ENCODE results near the gene TSR3.
A peak's percentile ranks its signal among the peaks of the same experiment; 100 is the strongest.

TSR3 gene

DNA sequence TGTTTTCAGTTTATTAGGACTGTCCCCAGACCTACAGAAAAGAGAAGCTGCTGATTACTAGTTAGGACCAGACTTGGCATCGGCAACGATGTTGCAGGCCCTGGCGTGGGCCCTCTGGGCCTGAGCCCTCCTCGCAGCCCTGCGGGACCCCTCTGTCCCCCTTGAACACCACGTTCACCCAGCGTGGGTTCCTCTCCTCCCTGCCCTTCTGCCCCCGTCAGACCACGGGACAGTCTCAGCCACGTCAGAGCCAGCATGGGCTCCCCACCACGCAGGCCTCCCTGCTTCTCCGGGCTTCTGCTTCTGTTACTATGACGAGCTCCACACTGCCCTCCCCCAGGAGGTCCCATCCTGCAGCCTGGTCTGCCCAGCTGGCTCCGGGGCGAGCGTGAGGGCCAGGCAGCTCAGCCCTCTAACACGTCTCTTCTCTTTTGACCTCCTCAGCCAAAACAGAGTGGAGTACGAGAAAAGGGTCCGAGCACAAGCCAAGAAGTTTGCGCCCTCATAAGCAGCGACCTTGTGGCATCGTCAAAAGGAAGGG, 27.3 kb downstream of the TSR3 start:
- no peak overlapping the region for H3K27ac ChIP-seq
- no peak for TF ChIP-seq Cebpa-rat (IDR thresholded peaks at IDR 0.05)

DNA sequence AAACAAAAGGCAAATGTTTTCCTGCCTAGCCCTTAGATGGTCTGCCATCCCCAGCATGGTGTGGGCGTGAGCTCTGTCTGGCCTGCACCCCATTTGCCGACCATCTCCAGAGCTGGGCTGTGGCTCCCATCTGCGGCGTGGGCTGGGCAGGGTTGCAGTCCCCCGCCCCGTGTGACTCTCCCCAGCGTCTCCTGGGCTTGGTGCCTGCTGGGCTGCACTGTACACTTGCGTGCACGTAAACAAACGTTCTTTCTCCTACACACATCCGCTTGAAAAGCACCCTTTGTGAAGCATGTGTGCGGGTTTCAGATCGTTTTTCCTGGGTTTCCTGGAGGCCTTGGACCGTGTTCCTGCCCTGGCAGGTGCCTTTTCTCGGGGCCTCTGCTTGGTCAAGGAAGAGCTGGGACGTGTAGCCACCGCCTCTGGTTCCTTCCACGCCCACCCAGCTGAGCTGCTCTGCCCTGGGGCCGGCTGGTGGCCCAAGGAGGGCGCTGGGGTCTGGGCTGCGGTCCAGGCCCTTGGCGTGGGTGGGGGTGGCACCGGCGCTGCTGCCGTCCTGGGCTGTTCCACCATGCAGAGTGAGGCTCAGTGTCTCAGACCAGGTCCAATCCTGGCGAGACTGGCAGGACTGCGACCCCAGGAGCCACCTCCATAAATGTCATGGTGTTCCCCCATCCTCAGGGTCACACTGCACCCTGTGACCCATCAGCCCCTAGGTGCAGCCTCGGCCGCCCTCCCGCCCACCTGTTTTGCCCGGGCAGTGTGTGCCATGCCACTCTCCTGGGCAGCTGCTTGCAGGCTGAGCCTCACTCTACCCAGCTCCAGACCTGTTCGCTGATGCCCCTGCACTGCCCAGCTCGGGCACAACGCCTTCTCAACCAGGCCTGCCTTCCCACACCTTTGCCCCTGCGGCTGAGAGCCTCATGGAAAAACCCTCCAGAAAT, 28.1 kb downstream of the TSR3 start:
- Histone ChIP-seq H3K27me3 (no peaks in the 10 kb centered on the region), H3K4me3 (no peak overlapping the region), H3K36me3 (peaks cover 70 to 80% (median 75%) of the 10 kb centered on the region in 11 experiments), H3K4me1 (peaks cover 0 to 55% (median 25%) of the 10 kb centered on the region in 10 experiments; a peak in 14 of 20 replicates), H3K9me3 (replicated peaks in 1 of 11) (no peaks in the 10 kb centered on the region), H3K27ac (no peak overlapping the region), H3K4me2 (peak overlapping the region in 5 of 11 experiments; percentile 8 to 38 (median 13); a peak in 5 of 22 replicates), H4K20me1 (peaks cover 73 to 99% (median 93%) of the 10 kb centered on the region in 11 experiments), H3K9ac (peak overlapping the region in 1 of 11 experiments; percentile 18; a peak in 2 of 22 replicates)
- TF ChIP-seq Cebpa-rat (IDR thresholded peaks at IDR 0.05): no peak

More for the DNA sequence above, 27.3 kb downstream of the TSR3 start:
- Histone ChIP-seq H3K4me1 (peaks cover 0 to 55% (median 25%) of the 10 kb centered on the region in 10 experiments; a peak in 14 of 20 replicates), H3K27me3 (no peaks in the 10 kb centered on the region), H3K9me3 (replicated peaks in 1 of 11) (no peaks in the 10 kb centered on the region), H3K4me3 (no peak overlapping the region), H3K36me3 (peaks cover 62 to 72% (median 68%) of the 10 kb centered on the region in 11 experiments), H3K4me2 (peak overlapping the region in 1 of 11 experiments; percentile 22; a peak in 2 of 22 replicates), H4K20me1 (peaks cover 65 to 91% (median 85%) of the 10 kb centered on the region in 11 experiments), H3K9ac (0 out of 22 replicates have a peak overlapping the region, but pooled peaks of 2 of the 11 experiments have one; percentile 8 to 18)

DNA sequence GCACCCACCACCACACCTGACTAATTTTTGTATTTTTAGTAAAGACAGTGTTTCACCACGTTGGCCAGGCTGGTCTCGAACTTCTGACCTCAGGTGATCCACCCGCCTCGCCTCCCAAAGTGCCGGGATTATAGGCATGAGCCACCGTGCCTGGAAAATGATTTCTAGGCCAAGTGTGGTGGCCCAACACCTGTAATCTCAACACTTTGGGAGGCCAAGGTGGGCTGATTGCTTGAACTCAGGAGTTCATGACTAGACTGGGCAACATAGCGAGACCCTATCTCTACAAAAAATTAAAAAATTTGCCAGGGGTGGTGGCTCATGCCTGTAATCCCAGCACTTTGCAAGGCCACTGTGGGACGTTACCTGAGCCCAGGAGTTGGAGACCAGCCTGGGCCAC, 29.3 kb downstream of the TSR3 start:
- H3K4me1 ChIP-seq: peaks cover 0 to 52% (median 25%) of the 10 kb centered on the region in 10 experiments; a peak in 14 of 20 replicates
- no peak overlapping the region for H3K9ac ChIP-seq
- H4K20me1 ChIP-seq: peaks cover 85 to 100% (median 100%) of the 10 kb centered on the region in 11 experiments
- no peak overlapping the region for H3K4me2 ChIP-seq
- no peak overlapping the region for H3K27ac ChIP-seq
- no peak overlapping the region for H3K4me3 ChIP-seq
- peaks cover 82 to 92% (median 87%) of the 10 kb centered on the region in 11 experiments for H3K36me3 ChIP-seq
- TF ChIP-seq Cebpa-rat (IDR thresholded peaks at IDR 0.05): no peak
- H3K27me3 ChIP-seq: no peaks in the 10 kb centered on the region
- H3K9me3 ChIP-seq (replicated peaks in 1 of 11): no peaks in the 10 kb centered on the region

DNA sequence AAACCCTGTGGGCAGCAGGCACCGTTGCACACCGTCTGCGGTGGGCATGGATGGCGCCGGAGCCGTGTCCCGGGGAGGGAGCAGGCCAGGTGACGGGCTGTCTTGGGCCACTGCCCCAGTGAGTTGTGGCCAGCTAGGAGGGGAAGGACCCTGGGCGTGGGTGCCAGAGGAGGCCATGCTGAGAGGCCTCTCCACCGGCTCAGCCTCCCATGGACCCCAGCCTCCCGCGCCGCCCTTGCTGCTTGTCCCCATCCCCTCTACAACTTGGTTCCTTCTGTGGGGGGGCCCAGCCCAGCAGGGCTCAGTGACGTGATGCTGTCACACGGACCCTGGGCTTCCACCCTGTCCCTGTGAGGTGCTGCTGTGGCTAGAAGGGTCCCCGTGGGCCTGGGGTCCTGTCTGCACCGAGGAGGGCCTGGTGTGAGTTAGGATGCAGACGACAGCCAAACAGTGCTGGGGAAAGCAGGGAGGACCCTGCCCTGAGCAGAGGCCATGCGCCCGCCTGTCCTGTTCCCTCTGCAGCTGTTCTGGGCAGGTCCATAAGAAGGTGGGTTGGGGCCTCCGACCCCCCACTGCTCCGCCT, 30.9 kb downstream of the TSR3 start:
- Histone ChIP-seq H3K36me3 (peaks cover 95 to 100% (median 100%) of the 10 kb centered on the region in 11 experiments), H3K9me3 (replicated peaks in 1 of 11) (no peaks in the 10 kb centered on the region)

DNA sequence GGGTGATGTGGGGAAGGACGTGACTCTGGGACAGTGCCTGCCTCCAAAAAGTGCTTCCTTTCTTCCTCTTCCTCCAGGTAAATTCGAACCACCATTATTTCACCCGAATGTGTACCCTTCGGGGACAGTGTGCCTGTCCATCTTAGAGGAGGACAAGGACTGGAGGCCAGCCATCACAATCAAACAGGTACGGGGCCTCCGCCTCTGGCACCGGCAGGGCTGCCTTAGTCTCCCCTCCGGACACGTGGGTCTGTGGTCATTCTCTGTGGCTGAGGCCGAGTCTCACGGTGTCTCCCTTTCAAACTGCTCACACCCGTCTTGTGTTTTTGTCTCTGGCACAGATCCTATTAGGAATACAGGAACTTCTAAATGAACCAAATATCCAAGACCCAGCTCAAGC, 31.6 kb downstream of the TSR3 start:
- Histone ChIP-seq H4K20me1 (peaks cover 92 to 100% (median 100%) of the 10 kb centered on the region in 11 experiments), H3K4me2 (no peak overlapping the region), H3K36me3 (peaks cover 98 to 100% (median 100%) of the 10 kb centered on the region in 11 experiments), H3K9me3 (replicated peaks in 1 of 11) (no peaks in the 10 kb centered on the region), H3K4me3 (no peak overlapping the region), H3K4me1 (peaks cover 0 to 33% (median 15%) of the 10 kb centered on the region in 10 experiments; a peak in 11 of 20 replicates), H3K27ac (no peak overlapping the region), H3K9ac (no peak overlapping the region), H3K27me3 (no peaks in the 10 kb centered on the region)
- no peak for TF ChIP-seq Cebpa-rat (IDR thresholded peaks at IDR 0.05)

More for the DNA sequence above, 30.9 kb downstream of the TSR3 start:
- H3K27ac ChIP-seq: no peak overlapping the region
- no peak for TF ChIP-seq Cebpa-rat (IDR thresholded peaks at IDR 0.05)
- H3K4me3 ChIP-seq: no peak overlapping the region
- no peak overlapping the region for H3K9ac ChIP-seq
- peaks cover 91 to 100% (median 100%) of the 10 kb centered on the region in 11 experiments for H4K20me1 ChIP-seq
- no peaks in the 10 kb centered on the region for H3K27me3 ChIP-seq
- H3K4me2 ChIP-seq: no peak overlapping the region
- H3K4me1 ChIP-seq: peaks cover 0 to 38% (median 20%) of the 10 kb centered on the region in 10 experiments; a peak in 14 of 20 replicates

DNA sequence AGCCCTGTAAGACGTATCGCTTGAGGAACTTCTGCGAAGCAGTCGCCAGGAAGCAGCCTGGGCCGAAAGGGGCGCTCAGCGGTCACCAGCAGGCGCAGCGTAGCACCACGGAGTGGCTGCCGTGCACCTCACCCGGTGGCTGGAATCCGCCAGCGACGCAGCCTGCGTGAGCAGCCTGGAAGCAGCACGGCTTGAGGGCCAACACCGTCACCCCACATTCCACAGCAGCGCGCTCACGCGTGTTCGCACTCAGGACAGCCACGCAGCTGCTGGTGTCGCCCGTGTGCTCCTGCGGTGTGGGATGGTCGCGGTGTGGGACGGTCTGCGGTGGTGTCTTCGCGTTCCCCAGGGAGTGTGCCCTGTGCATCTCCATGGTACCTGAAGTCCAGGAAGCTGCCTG, 32.6 kb downstream of the TSR3 start:
- Histone ChIP-seq H3K27ac (no peak overlapping the region), H4K20me1 (peaks cover 93 to 100% (median 100%) of the 10 kb centered on the region in 11 experiments), H3K4me1 (peaks cover 0 to 25% (median 10%) of the 10 kb centered on the region in 10 experiments; a peak in 10 of 20 replicates), H3K36me3 (peaks cover 98 to 100% (median 100%) of the 10 kb centered on the region in 11 experiments), H3K4me3 (no peak overlapping the region), H3K27me3 (no peaks in the 10 kb centered on the region), H3K4me2 (no peak overlapping the region), H3K9me3 (replicated peaks in 1 of 11) (no peaks in the 10 kb centered on the region), H3K9ac (no peak overlapping the region; a peak in 1 of 22 replicates)
- TF ChIP-seq Cebpa-rat (IDR thresholded peaks at IDR 0.05): no peak

DNA sequence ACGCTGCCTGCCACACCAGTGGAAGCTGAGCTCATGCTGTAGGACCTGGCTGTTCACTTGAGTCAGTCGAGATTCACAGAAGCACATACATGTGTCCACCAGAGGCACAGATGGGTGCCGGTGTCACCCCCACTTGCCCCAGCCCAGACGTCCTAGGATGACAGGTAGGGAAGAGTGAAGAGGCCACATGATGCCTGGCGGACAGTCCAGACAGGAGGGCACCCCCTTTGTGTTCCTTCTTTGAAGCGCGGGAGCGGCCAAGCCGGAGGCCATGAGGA, 33.5 kb downstream of the TSR3 start:
- no peak overlapping the region for H3K27ac ChIP-seq
- H3K4me3 ChIP-seq: no peak overlapping the region
- peaks cover 98 to 100% (median 100%) of the 10 kb centered on the region in 11 experiments for H3K36me3 ChIP-seq
- H3K9me3 ChIP-seq (replicated peaks in 1 of 11): no peaks in the 10 kb centered on the region
- peaks cover 0 to 23% (median 5%) of the 10 kb centered on the region in 10 experiments; a peak in 9 of 20 replicates for H3K4me1 ChIP-seq
- no peak overlapping the region for H3K4me2 ChIP-seq
- peaks cover 93 to 100% (median 100%) of the 10 kb centered on the region in 11 experiments for H4K20me1 ChIP-seq
- peak overlapping the region in 1 of 11 experiments; percentile 15; a peak in 1 of 22 replicates for H3K9ac ChIP-seq
- TF ChIP-seq Cebpa-rat (IDR thresholded peaks at IDR 0.05): no peak
- H3K27me3 ChIP-seq: no peaks in the 10 kb centered on the region

DNA sequence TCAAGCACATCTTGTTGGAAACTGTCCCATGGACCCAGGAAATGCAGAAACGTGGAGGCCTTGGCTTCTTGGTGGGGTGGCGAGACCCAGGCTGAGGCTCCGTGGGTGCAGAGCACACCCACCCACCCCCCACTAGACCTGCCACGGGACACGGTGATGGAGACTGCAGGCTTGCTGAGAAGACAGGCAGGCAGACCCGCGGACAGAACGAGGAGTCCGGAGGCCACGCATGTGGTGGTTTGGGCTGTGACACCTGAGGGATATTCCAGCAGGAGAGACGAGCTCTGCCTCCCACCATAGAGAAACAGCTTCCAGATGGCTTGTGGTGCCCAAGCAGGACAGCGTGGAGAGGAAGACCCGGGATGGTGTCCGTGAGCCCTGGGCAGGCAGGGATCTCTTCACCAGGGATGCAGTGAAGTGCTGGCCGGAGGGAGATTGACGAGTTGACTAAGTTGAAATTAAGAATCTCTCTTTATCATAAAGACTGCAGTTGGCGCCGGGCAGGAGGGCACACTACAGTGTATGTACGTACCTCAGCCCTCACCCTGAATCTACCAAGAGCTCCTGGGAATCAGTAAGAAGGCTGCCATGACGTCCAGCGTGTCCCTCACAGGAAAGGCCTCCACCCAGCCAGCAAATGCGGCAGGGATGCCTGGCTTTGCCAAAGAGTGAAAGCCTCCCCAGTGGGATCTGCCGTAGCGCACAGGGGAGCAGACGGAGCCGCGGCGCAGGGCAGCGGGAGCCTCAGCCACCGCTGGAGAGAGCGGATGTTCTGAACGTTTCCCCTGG, 34.0 kb downstream of the TSR3 start:
- no peak for TF ChIP-seq Cebpa-rat (IDR thresholded peaks at IDR 0.05)
- Histone ChIP-seq H3K4me3 (no peak overlapping the region), H4K20me1 (peaks cover 97 to 100% (median 100%) of the 10 kb centered on the region in 11 experiments), H3K4me1 (peaks cover 3 to 23% (median 6%) of the 10 kb centered on the region in 10 experiments; a peak in 17 of 20 replicates), H3K4me2 (no peak overlapping the region), H3K27me3 (no peaks in the 10 kb centered on the region), H3K27ac (no peak overlapping the region), H3K9ac (peak overlapping the region in 1 of 11 experiments; percentile 15; a peak in 1 of 22 replicates), H3K9me3 (replicated peaks in 1 of 11) (no peaks in the 10 kb centered on the region), H3K36me3 (peaks cover 98 to 100% (median 100%) of the 10 kb centered on the region in 11 experiments)

Data from BLaER1 treated with 17β-estradiol and CSF1 and Interleukin-3, amounts not matched to agents 10 nM and 100 nM (cell line).